Measurements from ENCODE around the gene BRWD1.

DNA sequence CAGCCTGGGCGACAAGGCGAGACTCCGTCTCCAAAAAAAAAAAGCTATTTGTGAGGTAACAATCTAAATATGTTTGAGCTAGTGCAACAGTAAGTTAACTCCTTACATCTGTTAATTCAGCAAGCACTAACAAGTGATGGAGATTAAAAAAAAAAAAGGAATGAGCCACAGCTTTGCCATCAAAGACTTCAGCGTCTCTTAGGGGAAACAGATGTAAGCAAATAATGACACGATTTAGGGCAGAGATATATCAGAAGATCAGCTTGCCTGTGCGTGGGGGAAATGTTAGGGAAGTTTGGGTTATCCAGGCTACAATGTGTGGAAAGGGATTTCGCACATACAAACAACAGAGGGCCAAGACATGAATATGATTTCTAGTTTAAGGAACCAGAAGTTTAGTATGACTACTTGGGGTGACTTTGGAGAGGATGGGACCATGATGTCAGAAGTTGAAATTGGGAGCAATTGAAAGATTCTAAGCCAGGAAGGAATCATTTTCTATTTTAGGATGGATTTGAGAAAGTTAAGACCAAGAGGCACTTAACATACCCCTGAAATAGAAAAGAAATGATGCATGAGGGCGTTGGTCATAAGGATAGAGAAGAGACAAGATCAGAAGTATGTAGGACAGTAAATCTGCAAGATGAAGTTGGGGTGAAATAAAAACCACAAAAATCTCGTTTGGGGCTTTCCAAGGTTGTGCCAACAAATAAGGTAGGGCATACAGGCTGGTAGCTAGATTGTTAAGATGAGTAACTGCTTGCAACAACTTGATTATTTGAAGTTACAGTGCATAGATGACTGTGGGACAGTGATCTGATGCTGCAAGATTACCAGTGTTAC, 2.4 kb upstream of the BRWD1 start:
- no peak for TF ChIP-seq ZNF121 (CRISPR knock-in tag; IDR thresholded peaks at IDR 0.05)
- TF ChIP-seq, protein P1, sequence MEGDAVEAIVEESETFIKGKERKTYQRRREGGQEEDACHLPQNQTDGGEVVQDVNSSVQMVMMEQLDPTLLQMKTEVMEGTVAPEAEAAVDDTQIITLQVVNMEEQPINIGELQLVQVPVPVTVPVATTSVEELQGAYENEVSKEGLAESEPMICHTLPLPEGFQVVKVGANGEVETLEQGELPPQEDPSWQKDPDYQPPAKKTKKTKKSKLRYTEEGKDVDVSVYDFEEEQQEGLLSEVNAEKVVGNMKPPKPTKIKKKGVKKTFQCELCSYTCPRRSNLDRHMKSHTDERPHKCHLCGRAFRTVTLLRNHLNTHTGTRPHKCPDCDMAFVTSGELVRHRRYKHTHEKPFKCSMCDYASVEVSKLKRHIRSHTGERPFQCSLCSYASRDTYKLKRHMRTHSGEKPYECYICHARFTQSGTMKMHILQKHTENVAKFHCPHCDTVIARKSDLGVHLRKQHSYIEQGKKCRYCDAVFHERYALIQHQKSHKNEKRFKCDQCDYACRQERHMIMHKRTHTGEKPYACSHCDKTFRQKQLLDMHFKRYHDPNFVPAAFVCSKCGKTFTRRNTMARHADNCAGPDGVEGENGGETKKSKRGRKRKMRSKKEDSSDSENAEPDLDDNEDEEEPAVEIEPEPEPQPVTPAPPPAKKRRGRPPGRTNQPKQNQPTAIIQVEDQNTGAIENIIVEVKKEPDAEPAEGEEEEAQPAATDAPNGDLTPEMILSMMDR (IDR thresholded peaks at IDR 0.05): no peak
- TF ChIP-seq, protein P2, sequence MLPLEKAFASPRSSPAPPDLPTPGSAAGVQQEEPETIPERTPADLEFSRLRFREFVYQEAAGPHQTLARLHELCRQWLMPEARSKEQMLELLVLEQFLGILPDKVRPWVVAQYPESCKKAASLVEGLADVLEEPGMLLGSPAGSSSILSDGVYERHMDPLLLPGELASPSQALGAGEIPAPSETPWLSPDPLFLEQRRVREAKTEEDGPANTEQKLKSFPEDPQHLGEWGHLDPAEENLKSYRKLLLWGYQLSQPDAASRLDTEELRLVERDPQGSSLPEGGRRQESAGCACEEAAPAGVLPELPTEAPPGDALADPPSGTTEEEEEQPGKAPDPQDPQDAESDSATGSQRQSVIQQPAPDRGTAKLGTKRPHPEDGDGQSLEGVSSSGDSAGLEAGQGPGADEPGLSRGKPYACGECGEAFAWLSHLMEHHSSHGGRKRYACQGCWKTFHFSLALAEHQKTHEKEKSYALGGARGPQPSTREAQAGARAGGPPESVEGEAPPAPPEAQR (CRISPR knock-in tag; IDR thresholded peaks at IDR 0.05): no peak
- no peak for TF ChIP-seq ZNF416 (CRISPR knock-in tag; IDR thresholded peaks at IDR 0.05)
- TF ChIP-seq, protein P3, sequence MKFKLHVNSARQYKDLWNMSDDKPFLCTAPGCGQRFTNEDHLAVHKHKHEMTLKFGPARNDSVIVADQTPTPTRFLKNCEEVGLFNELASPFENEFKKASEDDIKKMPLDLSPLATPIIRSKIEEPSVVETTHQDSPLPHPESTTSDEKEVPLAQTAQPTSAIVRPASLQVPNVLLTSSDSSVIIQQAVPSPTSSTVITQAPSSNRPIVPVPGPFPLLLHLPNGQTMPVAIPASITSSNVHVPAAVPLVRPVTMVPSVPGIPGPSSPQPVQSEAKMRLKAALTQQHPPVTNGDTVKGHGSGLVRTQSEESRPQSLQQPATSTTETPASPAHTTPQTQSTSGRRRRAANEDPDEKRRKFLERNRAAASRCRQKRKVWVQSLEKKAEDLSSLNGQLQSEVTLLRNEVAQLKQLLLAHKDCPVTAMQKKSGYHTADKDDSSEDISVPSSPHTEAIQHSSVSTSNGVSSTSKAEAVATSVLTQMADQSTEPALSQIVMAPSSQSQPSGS (CRISPR knock-in tag; IDR thresholded peaks at IDR 0.05; ENCODE audit: borderline replicate concordance, low read depth): no peak
- TF ChIP-seq, protein P4, sequence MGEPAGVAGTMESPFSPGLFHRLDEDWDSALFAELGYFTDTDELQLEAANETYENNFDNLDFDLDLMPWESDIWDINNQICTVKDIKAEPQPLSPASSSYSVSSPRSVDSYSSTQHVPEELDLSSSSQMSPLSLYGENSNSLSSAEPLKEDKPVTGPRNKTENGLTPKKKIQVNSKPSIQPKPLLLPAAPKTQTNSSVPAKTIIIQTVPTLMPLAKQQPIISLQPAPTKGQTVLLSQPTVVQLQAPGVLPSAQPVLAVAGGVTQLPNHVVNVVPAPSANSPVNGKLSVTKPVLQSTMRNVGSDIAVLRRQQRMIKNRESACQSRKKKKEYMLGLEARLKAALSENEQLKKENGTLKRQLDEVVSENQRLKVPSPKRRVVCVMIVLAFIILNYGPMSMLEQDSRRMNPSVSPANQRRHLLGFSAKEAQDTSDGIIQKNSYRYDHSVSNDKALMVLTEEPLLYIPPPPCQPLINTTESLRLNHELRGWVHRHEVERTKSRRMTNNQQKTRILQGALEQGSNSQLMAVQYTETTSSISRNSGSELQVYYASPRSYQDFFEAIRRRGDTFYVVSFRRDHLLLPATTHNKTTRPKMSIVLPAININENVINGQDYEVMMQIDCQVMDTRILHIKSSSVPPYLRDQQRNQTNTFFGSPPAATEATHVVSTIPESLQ (CRISPR knock-in tag; IDR thresholded peaks at IDR 0.05): no peak
- TF ChIP-seq ZNF263 (CRISPR knock-in tag; IDR thresholded peaks at IDR 0.05; ENCODE audit: low read depth): no peak
- no peak for TF ChIP-seq TCF7 (CRISPR knock-in tag; IDR thresholded peaks at IDR 0.05; ENCODE audit: low read depth)
- TF ChIP-seq, protein P5, sequence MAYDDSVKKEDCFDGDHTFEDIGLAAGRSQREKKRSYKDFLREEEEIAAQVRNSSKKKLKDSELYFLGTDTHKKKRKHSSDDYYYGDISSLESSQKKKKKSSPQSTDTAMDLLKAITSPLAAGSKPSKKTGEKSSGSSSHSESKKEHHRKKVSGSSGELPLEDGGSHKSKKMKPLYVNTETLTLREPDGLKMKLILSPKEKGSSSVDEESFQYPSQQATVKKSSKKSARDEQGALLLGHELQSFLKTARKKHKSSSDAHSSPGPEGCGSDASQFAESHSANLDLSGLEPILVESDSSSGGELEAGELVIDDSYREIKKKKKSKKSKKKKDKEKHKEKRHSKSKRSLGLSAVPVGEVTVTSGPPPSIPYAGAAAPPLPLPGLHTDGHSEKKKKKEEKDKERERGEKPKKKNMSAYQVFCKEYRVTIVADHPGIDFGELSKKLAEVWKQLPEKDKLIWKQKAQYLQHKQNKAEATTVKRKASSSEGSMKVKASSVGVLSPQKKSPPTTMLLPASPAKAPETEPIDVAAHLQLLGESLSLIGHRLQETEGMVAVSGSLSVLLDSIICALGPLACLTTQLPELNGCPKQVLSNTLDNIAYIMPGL (CRISPR knock-in tag; IDR thresholded peaks at IDR 0.05): no peak
- TF ChIP-seq GRHL2 (CRISPR knock-in tag; IDR thresholded peaks at IDR 0.05; ENCODE audit: insufficient replicate concordance, severe bottlenecking): no peak

All from WTC11 (cell line).